OCI-LY7 (cell line): Measurements from ENCODE around the gene RPS19BP1. TPM values are rescaled to one million over a fixed set of nuclear protein-coding genes. Genes with fewer than 3 reads are reported as not detected.

Source experiments
- BruUV-seq: library from RNA; stranded (reverse); fragments of 400-500 nt; replicated peaks from 2 replicates; lab custom pipeline; 2021; lab: Mats Ljungman, UMichigan
- CTCF ChIA-PET: fragments of 300-600 bp; sonication (Branson Sonifier 250); formaldehyde crosslinking; loops from one replicate; lab custom pipeline; 2022; ENCODE audit warnings: antibody characterized with exemption; ENCODE audit not compliant: unreplicated experiment; lab: Charles Lee
- POLR2A ChIA-PET: fragments of 300-600 bp; sonication (Branson Sonifier 250); formaldehyde crosslinking; loops from one replicate; lab custom pipeline; 2022; ENCODE audit warnings: antibody characterized with exemption; lab: Charles Lee
- DNase-seq: peaks from one replicate; pipeline ENCODE4 v3.0.0-alpha.2; 2015; ENCODE audit warnings: low spot score
- H2AFZ ChIP-seq: fragments of 200-600 bp; sonication (generic), shearing (Covaris generic); 2 replicates; pipeline ENCODE4 v1.6.1; 2014; ENCODE audit warnings: mild to moderate bottlenecking, antibody characterized with exemption, low read length, moderate library complexity
- H3K27ac ChIP-seq: fragments of 200-600 bp; sonication (generic); 2 replicates; pipeline ENCODE4 v1.5.1; 2014; ENCODE audit warnings: mixed run types, low read depth, mild to moderate bottlenecking, moderate library complexity, low read length, inconsistent platforms; ENCODE audit not compliant: poor library complexity, severe bottlenecking
- H3K36me3 ChIP-seq: fragments of 200-600 bp; sonication (generic); 2 replicates; pipeline ENCODE4 v1.6.1; 2014; ENCODE audit warnings: mild to moderate bottlenecking, antibody characterized with exemption, low read length, moderate library complexity, mixed read lengths; ENCODE audit not compliant: insufficient read depth
- H3K4me1 ChIP-seq: fragments of 200-600 bp; sonication (generic); 2 replicates; pipeline ENCODE4 v1.5.1; 2014; ENCODE audit warnings: mild to moderate bottlenecking, low read length; ENCODE audit not compliant: insufficient read depth, poor library complexity, severe bottlenecking
- H3K4me2 ChIP-seq: fragments of 200-600 bp; sonication (generic); 2 replicates; pipeline ENCODE4 v1.6.1; 2014; ENCODE audit warnings: mild to moderate bottlenecking, low read length
- H3K4me3 ChIP-seq: fragments of 200-600 bp; sonication (generic); 2 replicates; pipeline ENCODE4 v1.5.1; 2014; ENCODE audit warnings: mild to moderate bottlenecking, low read depth, low read length; ENCODE audit not compliant: poor library complexity, severe bottlenecking
- H3K79me2 ChIP-seq: fragments of 200-600 bp; sonication (generic); 2 replicates; pipeline ENCODE4 v1.6.1; 2016; ENCODE audit warnings: low read depth, mild to moderate bottlenecking, low read length, moderate library complexity, mixed read lengths; ENCODE audit not compliant: insufficient read depth
- H3K9me2 ChIP-seq: fragments of 200-600 bp; sonication (generic); 2 replicates; pipeline ENCODE4 v1.6.1; 2016; ENCODE audit warnings: mild to moderate bottlenecking, low read length, mixed read lengths; ENCODE audit not compliant: insufficient read depth
- H3K9me3 ChIP-seq: fragments of 200-600 bp; sonication (generic); 2 replicates; pipeline ENCODE4 v1.6.1; 2014; ENCODE audit warnings: mild to moderate bottlenecking, mixed run types, low read length, mixed read lengths
- H4K20me1 ChIP-seq: fragments of 200-600 bp; sonication (generic); 2 replicates; pipeline ENCODE4 v1.6.1; 2014; ENCODE audit warnings: mild to moderate bottlenecking, antibody characterized with exemption, low read length, moderate library complexity, mixed read lengths; ENCODE audit not compliant: insufficient read depth
- EZH2phosphoT487 ChIP-seq: fragments of 200-600 bp; sonication (generic); IDR thresholded peaks from 2 replicates; pipeline ENCODE4 v1.6.1; 2018; ENCODE audit warnings: low read depth, borderline replicate concordance, mild to moderate bottlenecking, mixed run types, antibody characterized with exemption, low read length, moderate library complexity, mixed read lengths
- intact Hi-C: fragments of 100-400 bp; cut with micrococcal nuclease; formaldehyde crosslinking; loops from one replicate; pipeline ENCODE4 v1.10.0; 2022; ENCODE audit not compliant: unreplicated experiment
- total RNA-seq, 2 experiments: library from RNA; depleted of rRNA in 1 of 2; stranded (reverse); fragments of >200 nt in 1 of 2; shearing (Covaris generic) in 1 of 2; gene quantifications; 2 replicates each; pipeline ENCODE4 v1.2.3, GENCODE V29; 2014 to 2022
- TF ChIP-seq, protein P1 (sequence below): fragments of 200-600 bp; sonication (generic); conservative IDR thresholded peaks from 2 replicates; pipeline ENCODE4 v1.5.1; 2014; ENCODE audit warnings: mild to moderate bottlenecking, antibody characterized with exemption, low read length, moderate library complexity, mixed read lengths

Gene RPS19BP1
- total RNA-seq, 2 experiments from 2014 or later: 88.1 to 148 TPM

DNA sequence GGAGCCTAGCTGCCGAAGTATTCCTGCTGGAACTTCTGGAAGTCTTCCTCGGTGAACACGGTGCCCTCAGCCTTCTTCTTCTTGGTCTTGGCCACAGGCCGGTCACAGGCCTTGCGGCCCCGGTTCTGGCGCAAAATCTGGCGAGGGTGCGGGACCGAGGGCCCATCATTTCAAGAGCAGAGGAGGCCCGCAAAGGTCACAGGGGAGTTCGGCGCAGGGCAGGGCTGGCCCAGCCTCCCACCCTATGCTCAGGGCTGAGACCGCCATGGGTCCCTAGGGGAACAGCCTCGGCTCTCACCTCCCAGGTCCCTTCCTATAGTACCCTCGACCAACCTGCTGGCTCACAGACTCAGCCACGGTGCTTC is 3.1 kb downstream of the RPS19BP1 start:
- DNase-seq: peak; percentile 29
- Histone ChIP-seq H3K4me1 (peaks cover 81% of the 10 kb centered on the region), H3K4me2 (peak overlapping the region; percentile 81), H4K20me1 (peaks cover 3% of the 10 kb centered on the region; the same call in 1 of the 2 replicates), H3K9me3 (no peaks in the 10 kb centered on the region), H3K4me3 (peak overlapping the region; percentile 97), H2AFZ (no peak overlapping the region), H3K9me2 (no peaks in the 10 kb centered on the region), H3K36me3 (peaks cover 57% of the 10 kb centered on the region), H3K79me2 (peaks cover 27% of the 10 kb centered on the region), H3K27ac (peak overlapping the region; percentile 95)
- no TSS peak for BruUV-seq
- intact Hi-C loops: loop anchor here (1.0 to 5.0 kb wide), 7 partner anchors 36 to 377 kb away; partner anchors contain the start of genes CBX7, RPL3 and TAB1
- TF ChIP-seq EZH2phosphoT487: no peak
- TF ChIP-seq, protein P1, sequence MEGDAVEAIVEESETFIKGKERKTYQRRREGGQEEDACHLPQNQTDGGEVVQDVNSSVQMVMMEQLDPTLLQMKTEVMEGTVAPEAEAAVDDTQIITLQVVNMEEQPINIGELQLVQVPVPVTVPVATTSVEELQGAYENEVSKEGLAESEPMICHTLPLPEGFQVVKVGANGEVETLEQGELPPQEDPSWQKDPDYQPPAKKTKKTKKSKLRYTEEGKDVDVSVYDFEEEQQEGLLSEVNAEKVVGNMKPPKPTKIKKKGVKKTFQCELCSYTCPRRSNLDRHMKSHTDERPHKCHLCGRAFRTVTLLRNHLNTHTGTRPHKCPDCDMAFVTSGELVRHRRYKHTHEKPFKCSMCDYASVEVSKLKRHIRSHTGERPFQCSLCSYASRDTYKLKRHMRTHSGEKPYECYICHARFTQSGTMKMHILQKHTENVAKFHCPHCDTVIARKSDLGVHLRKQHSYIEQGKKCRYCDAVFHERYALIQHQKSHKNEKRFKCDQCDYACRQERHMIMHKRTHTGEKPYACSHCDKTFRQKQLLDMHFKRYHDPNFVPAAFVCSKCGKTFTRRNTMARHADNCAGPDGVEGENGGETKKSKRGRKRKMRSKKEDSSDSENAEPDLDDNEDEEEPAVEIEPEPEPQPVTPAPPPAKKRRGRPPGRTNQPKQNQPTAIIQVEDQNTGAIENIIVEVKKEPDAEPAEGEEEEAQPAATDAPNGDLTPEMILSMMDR: peak; percentile 57
- POLR2A ChIA-PET: interaction anchor here (1.1 to 2.4 kb wide), 6 partner anchors 9 to 514 kb away, joined by 3 to 15 read pairs (median 5); partner anchors contain the start of gene ATF4
- CTCF ChIA-PET: interaction anchor here (1.0 to 3.2 kb wide), 5 partner anchors 13 to 186 kb away, joined by 3 to 17 read pairs (median 4); no protein-coding TSS in a partner anchor

DNA sequence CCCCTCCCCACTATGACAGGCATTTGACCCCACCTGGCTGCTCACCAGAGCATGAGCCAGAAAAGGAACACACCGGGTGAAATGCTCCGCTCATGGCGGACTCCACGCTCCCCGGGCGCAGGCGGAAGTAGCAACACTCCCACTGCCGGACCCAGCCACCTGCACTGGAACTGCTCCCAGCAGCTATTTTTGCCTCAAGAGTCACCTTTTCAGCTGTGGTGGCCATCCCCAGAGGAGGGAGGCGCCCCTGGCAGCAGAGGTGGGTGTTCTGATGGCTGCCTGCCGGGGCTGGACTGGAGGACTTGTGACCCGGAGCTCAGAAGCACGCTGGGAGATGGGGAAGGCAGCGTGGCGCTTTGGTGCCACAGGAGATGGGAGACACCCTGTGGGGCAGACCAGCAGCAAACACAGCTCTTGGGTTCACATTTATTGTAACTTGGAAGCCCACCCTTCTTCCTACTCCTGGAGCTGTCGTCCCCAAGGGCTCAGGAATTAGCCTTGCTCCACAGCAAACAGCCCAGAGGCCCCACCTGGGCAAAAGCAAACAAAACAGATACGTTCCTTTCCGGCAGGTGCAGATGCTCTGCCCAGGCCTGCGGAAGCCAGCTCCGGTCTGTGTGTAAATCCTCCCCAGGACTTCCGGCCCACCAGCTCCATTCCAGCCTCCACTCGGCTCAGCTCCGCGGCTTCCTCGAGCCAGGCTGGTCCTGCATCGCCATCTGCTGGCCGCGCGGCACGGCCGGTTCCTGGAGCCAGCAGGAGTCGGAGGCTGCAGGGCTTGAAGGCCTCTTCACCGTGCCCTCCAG is 3.7 kb downstream of the RPS19BP1 start:
- TF ChIP-seq, protein P1: peak; percentile 97
- no peak for TF ChIP-seq EZH2phosphoT487
- intact Hi-C loops: loop anchor here (1.0 to 5.0 kb wide), 7 partner anchors 36 to 377 kb away; partner anchors contain the start of genes CBX7, RPL3 and TAB1
- Histone ChIP-seq H3K4me3 (peak overlapping the region; percentile 97), H4K20me1 (peaks cover 3% of the 10 kb centered on the region; the same call in 1 of the 2 replicates), H3K9me2 (no peaks in the 10 kb centered on the region), H3K27ac (peak overlapping the region; percentile 95), H2AFZ (no peak overlapping the region), H3K9me3 (no peaks in the 10 kb centered on the region), H3K4me1 (peaks cover 87% of the 10 kb centered on the region), H3K4me2 (peak overlapping the region; percentile 81), H3K36me3 (peaks cover 63% of the 10 kb centered on the region), H3K79me2 (peaks cover 32% of the 10 kb centered on the region)
- CTCF ChIA-PET: interaction anchor here (0.6 to 3.2 kb wide), 10 partner anchors 9 to 358 kb away, joined by 3 to 17 read pairs (median 4); partner anchors contain the start of gene ATF4
- DNase-seq: peak; percentile 96
- TSS peak; percentile 69 for BruUV-seq
- POLR2A ChIA-PET: interaction anchor here (0.6 to 1.7 kb wide), 7 partner anchors 9 to 515 kb away, joined by 3 to 14 read pairs (median 4); partner anchors contain the start of genes ATF4 and MIEF1
